Gastroesophageal sphincter (tissue), 3 donors: ENCODE measurements around the gene COL25A1.

Experiments used
- EP300 ChIP-seq: sonication (generic); formaldehyde crosslinking; IDR thresholded peaks from one replicate; pipeline ENCODE4 v1.6.1; 2017; ENCODE audit warnings: antibody characterized with exemption, mild to moderate bottlenecking
- POLR2A ChIP-seq, 2 donors: fragments of 450-650 bp; IDR thresholded peaks; one replicate each; pipeline ENCODE4 v1.6.1; 2017; ENCODE audit warnings: antibody characterized with exemption in 2 of 2, mild to moderate bottlenecking in 2 of 2, moderate library complexity in 1 of 2
- POLR2AphosphoS5 ChIP-seq: sonication (generic); formaldehyde crosslinking; IDR thresholded peaks from one replicate; pipeline ENCODE4 v1.6.1; 2017; ENCODE audit warnings: antibody characterized with exemption
- TF ChIP-seq, protein P1 (sequence below), 4 experiments: fragments of 200-600 bp in 2 of 4; fragments of 450-650 bp in 2 of 4; sonication (generic) in 1 of 4; IDR thresholded peaks; one replicate each; pipeline ENCODE4 v1.5.1; 2017 to 2019; ENCODE audit warnings: antibody characterized with exemption in 4 of 4, mild to moderate bottlenecking in 2 of 4, moderate library complexity in 2 of 4

DNA sequence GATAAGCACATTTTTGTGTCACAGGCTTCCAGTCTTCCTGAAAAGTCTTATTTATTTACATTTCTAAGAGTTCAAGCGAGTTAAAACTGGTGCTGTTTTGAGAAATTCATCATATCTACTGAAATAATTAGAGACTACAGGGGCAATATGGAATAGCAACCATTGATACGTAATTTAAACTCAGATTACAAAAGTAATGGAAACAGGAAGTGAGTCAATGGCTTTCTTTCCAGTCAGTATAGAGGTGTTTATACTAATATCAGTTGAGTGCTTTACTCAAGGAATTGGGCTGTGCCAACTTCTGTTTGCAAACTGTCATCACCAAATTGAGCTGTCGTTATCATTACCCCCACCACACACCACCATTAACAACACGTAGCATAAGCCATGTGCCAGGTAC, 222.7 kb downstream of the COL25A1 start:
- TF ChIP-seq, protein P1, sequence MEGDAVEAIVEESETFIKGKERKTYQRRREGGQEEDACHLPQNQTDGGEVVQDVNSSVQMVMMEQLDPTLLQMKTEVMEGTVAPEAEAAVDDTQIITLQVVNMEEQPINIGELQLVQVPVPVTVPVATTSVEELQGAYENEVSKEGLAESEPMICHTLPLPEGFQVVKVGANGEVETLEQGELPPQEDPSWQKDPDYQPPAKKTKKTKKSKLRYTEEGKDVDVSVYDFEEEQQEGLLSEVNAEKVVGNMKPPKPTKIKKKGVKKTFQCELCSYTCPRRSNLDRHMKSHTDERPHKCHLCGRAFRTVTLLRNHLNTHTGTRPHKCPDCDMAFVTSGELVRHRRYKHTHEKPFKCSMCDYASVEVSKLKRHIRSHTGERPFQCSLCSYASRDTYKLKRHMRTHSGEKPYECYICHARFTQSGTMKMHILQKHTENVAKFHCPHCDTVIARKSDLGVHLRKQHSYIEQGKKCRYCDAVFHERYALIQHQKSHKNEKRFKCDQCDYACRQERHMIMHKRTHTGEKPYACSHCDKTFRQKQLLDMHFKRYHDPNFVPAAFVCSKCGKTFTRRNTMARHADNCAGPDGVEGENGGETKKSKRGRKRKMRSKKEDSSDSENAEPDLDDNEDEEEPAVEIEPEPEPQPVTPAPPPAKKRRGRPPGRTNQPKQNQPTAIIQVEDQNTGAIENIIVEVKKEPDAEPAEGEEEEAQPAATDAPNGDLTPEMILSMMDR (IDR thresholded peaks at IDR 0.05), result no peak
- TF ChIP-seq POLR2AphosphoS5 (no peak), EP300 (no peak), POLR2A (IDR thresholded peaks at IDR 0.05) (no peak)
